ENCODE results near the gene CDKN2B-AS1.

CDKN2B-AS1 gene

GRCh38 chr9:22005702-22006606 lies 11.4 kb downstream of the CDKN2B-AS1 start:
- in situ Hi-C loops (cut with HindIII; ENCODE audit: low sequenced_read_pairs), result no loop called here

GRCh38 chr9:22008384-22008716 lies 13.8 kb downstream of the CDKN2B-AS1 start:
- in situ Hi-C loops (cut with HindIII; ENCODE audit: low sequenced_read_pairs), result no loop called here

- in situ Hi-C loops (cut with HindIII; ENCODE audit: low sequenced_read_pairs), result no loop called here
Measured at GRCh38 chr9:22008717-22009505, 14.3 kb downstream of the CDKN2B-AS1 start, which contains the start of gene CDKN2B. TSS of gene CDKN2B (minus strand) at chr9:22009305. CDS start at chr9:22008953, 352 bp downstream.

- in situ Hi-C loops (cut with HindIII; ENCODE audit: low sequenced_read_pairs), result no loop called here
Measured at GRCh38 chr9:22009506-22009867, 14.9 kb downstream of the CDKN2B-AS1 start.

GRCh38 chr9:22010866-22011625 lies 16.5 kb downstream of the CDKN2B-AS1 start:
- in situ Hi-C loops (cut with HindIII; ENCODE audit: low sequenced_read_pairs), result no loop called here

GRCh38 chr9:22022396-22022795 lies 27.8 kb downstream of the CDKN2B-AS1 start:
- in situ Hi-C loops (cut with HindIII; ENCODE audit: low sequenced_read_pairs), result no loop called here

- in situ Hi-C loops (cut with HindIII; ENCODE audit: low sequenced_read_pairs), result loop anchor here (25.0 kb wide), 2 partner anchors 211 to 214 kb away; partner anchors contain the start of gene MTAP
Measured at GRCh38 chr9:22026696-22027095, 32.1 kb downstream of the CDKN2B-AS1 start.

GRCh38 chr9:22028394-22028793 lies 33.8 kb downstream of the CDKN2B-AS1 start:
- in situ Hi-C loops (cut with HindIII; ENCODE audit: low sequenced_read_pairs), result loop anchor here (25.0 kb wide), 2 partner anchors 209 to 216 kb away; partner anchors contain the start of gene MTAP

GRCh38 chr9:22029231-22029630 lies 34.6 kb downstream of the CDKN2B-AS1 start:
- in situ Hi-C loops (cut with HindIII; ENCODE audit: low sequenced_read_pairs), result loop anchor here (25.0 kb wide), 2 partner anchors 208 to 217 kb away; partner anchors contain the start of gene MTAP

GRCh38 chr9:22030101-22030598 lies 35.6 kb downstream of the CDKN2B-AS1 start:
- in situ Hi-C loops (cut with HindIII; ENCODE audit: low sequenced_read_pairs), result loop anchor here (25.0 kb wide), 2 partner anchors 207 to 218 kb away; partner anchors contain the start of gene MTAP

GRCh38 chr9:22031655-22032411 lies 37.2 kb downstream of the CDKN2B-AS1 start:
- in situ Hi-C loops (cut with HindIII; ENCODE audit: low sequenced_read_pairs), result loop anchor here (25.0 kb wide), 2 partner anchors 205 to 220 kb away; partner anchors contain the start of gene MTAP

GRCh38 chr9:22033012-22033630 lies 38.5 kb downstream of the CDKN2B-AS1 start:
- in situ Hi-C loops (cut with HindIII; ENCODE audit: low sequenced_read_pairs), result loop anchor here (25.0 kb wide), 2 partner anchors 204 to 221 kb away; partner anchors contain the start of gene MTAP

- in situ Hi-C loops (cut with HindIII; ENCODE audit: low sequenced_read_pairs), result loop anchor here (5.0 to 25.0 kb wide), 3 partner anchors 82 to 223 kb away; partner anchors contain the start of gene MTAP
Measured at GRCh38 chr9:22035591-22036011, 41.0 kb downstream of the CDKN2B-AS1 start.

GRCh38 chr9:22036866-22037626 lies 42.5 kb downstream of the CDKN2B-AS1 start:
- in situ Hi-C loops (cut with HindIII; ENCODE audit: low sequenced_read_pairs), result loop anchor here (5.0 to 25.0 kb wide), 3 partner anchors 80 to 225 kb away; partner anchors contain the start of gene MTAP

- in situ Hi-C loops (cut with HindIII; ENCODE audit: low sequenced_read_pairs), result loop anchor here (5.0 to 25.0 kb wide), 3 partner anchors 79 to 226 kb away; partner anchors contain the start of gene MTAP
Measured at GRCh38 chr9:22037954-22038690, 43.5 kb downstream of the CDKN2B-AS1 start.

GRCh38 chr9:22039258-22039657 lies 44.7 kb downstream of the CDKN2B-AS1 start:
- in situ Hi-C loops (cut with HindIII; ENCODE audit: low sequenced_read_pairs), result loop anchor here (5.0 to 25.0 kb wide), 3 partner anchors 78 to 227 kb away; partner anchors contain the start of gene MTAP

- in situ Hi-C loops (cut with HindIII; ENCODE audit: low sequenced_read_pairs), result loop anchor here (25.0 kb wide), 2 partner anchors 197 to 228 kb away; partner anchors contain the start of gene MTAP
Measured at GRCh38 chr9:22040760-22041159, 46.2 kb downstream of the CDKN2B-AS1 start.

All from DLD1 (cell line).